Measurements from ENCODE around the gene TMEM178B. TPM values are rescaled to one million over a fixed set of nuclear protein-coding genes. Genes with fewer than 3 reads are reported as not detected.

Gene TMEM178B
- total and polyA plus RNA-seq, 12 donors: 0.24 to 4.9 (median 2.1) TPM

DNA sequence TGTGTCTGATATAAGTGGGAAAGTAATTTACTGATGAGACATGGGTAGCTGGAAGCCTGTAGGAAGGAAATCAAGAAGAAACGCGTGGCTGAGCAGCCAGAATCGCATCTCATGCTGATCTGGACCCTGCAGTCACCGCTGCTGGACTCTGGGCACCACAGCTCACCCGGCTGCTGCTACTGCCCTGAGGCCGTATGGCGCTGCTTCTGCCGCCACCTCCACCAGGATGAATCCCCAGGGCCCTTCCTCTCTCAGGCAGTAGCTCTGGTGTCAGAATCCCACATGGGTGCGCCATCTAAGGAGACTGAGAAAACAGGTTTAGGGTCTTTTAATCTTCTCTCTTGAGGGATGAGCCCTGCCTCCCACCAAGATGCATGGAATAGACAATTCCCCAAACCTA is 407.1 kb downstream of the TMEM178B start:
- intact Hi-C loops (cut with DNase I): no loop called here
- 76 to 86% (median 79%) methylated on average over 9 of the region's 9 CpGs for WGBS, 4 donors
- Histone ChIP-seq H3K9me3 (replicated peaks in 1 of 3) (no peaks in the 10 kb centered on the region), H3K27ac (no peak overlapping the region), H3K36me3 (replicated peaks in 1 of 2) (no peaks in the 10 kb centered on the region), H3K4me1 (replicated peaks in 1 of 2) (no peaks in the 10 kb centered on the region), H3K4me3 (no peak overlapping the region), H3K27me3 (no peaks in the 10 kb centered on the region)
- DNase-seq: peak in 1 of 7 donors; percentile 52
- TF ChIP-seq CTCF (IDR thresholded peaks at IDR 0.05): no peak
- no peak for TF ChIP-seq POLR2A (IDR thresholded peaks at IDR 0.05)

GRCh38 chr7:141481971-141482370 is 408.1 kb downstream of the TMEM178B start:
- intact Hi-C loops (cut with DNase I): no loop called here
- H3K4me3 ChIP-seq: no peak overlapping the region
- 79 to 89% (median 83%) methylated on average over 3 to 5 of the region's 5 CpGs for WGBS, 4 donors

DNA sequence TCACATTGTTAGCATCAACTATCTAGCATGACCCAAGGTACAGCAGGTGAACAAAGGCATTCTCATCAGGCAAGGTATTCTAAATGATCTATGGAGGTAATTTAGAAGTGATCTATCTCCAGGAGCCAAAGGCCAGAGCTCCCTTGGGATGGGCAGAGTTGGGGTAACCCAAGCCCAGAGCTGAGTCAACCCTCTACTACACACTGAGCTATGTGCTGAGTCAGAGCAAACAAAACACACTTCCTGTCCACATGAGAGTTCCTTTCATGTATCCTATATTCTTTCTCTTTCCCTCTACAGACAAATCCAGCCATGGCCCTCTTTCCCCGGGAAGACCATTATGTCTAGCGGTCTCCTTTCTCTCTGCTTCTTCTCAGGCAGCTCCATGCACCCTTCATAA is 409.2 kb downstream of the TMEM178B start:
- TF ChIP-seq POLR2A (IDR thresholded peaks at IDR 0.05): no peak
- no peak for TF ChIP-seq CTCF (IDR thresholded peaks at IDR 0.05)
- Histone ChIP-seq H3K4me1 (replicated peaks in 1 of 2) (no peaks in the 10 kb centered on the region), H3K4me3 (no peak overlapping the region), H3K36me3 (replicated peaks in 1 of 2) (no peaks in the 10 kb centered on the region), H3K27ac (no peak overlapping the region), H3K9me3 (replicated peaks in 1 of 3) (no peaks in the 10 kb centered on the region), H3K27me3 (no peaks in the 10 kb centered on the region)
- 80 to 95% (median 87%) methylated on average over 2 of the region's 2 CpGs for WGBS, 4 donors
- intact Hi-C loops (cut with DNase I): no loop called here
- DNase-seq: no peak

More at GRCh38 chr7:141481971-141482370, 408.1 kb downstream of the TMEM178B start:
- no peaks in the 10 kb centered on the region for H3K9me3 ChIP-seq (replicated peaks in 1 of 3)
- TF ChIP-seq CTCF (IDR thresholded peaks at IDR 0.05) (no peak), POLR2A (IDR thresholded peaks at IDR 0.05) (no peak)
- no peaks in the 10 kb centered on the region for H3K27me3 ChIP-seq
- no peak for DNase-seq
- H3K27ac ChIP-seq: no peak overlapping the region
- no peaks in the 10 kb centered on the region for H3K4me1 ChIP-seq (replicated peaks in 1 of 2)
- H3K36me3 ChIP-seq (replicated peaks in 1 of 2): no peaks in the 10 kb centered on the region

GRCh38 chr7:141484907-141485306 is 411.0 kb downstream of the TMEM178B start:
- no peak for DNase-seq
- no peaks in the 10 kb centered on the region for H3K4me1 ChIP-seq (replicated peaks in 1 of 2)
- no peak overlapping the region for H3K27ac ChIP-seq
- no peaks in the 10 kb centered on the region for H3K27me3 ChIP-seq
- TF ChIP-seq CTCF (IDR thresholded peaks at IDR 0.05) (no peak), POLR2A (IDR thresholded peaks at IDR 0.05) (no peak)
- intact Hi-C loops (cut with DNase I): no loop called here
- H3K36me3 ChIP-seq (replicated peaks in 1 of 2): no peaks in the 10 kb centered on the region
- no peak overlapping the region for H3K4me3 ChIP-seq
- WGBS, 4 donors: 73 to 89% (median 77%) methylated on average over 1 of the region's 1 CpG
- H3K9me3 ChIP-seq (replicated peaks in 1 of 3): no peaks in the 10 kb centered on the region
